Activated CD8-positive, alpha-beta T cell treated with anti-CD3 and anti-CD28 coated beads for 36 hours (primary cell): ENCODE data around the gene TP73. TPM values are rescaled to one million over a fixed set of nuclear protein-coding genes. Genes with fewer than 3 reads are reported as not detected.

Source experiments
- ATAC-seq: fragments of 200-7000 bp; cut with Tn5 transposase; one replicate; pipeline ENCODE4 v1.10.0; 2021; ENCODE audit warnings: mild to moderate bottlenecking, moderate library complexity
- CTCF ChIA-PET: fragments of 350-600 bp; sonication (Branson Sonifier 250); formaldehyde crosslinking; loops from one replicate; lab custom pipeline; 2021; ENCODE audit warnings: antibody characterized with exemption; lab: Charles Lee
- POLR2A ChIA-PET: fragments of 350-600 bp; sonication (Branson Sonifier 250); formaldehyde crosslinking; loops from one replicate; lab custom pipeline; 2021; ENCODE audit warnings: antibody characterized with exemption; lab: Charles Lee
- DNase-seq: peaks from one replicate; pipeline ENCODE4 v3.0.0-alpha.2; 2020
- H3K27ac Mint-ChIP-seq: one replicate; pipeline ENCODE4 v1.8.0; 2021; ENCODE audit warnings: mild to moderate bottlenecking, mixed read lengths
- H3K27me3 Mint-ChIP-seq: one replicate; pipeline ENCODE4 v1.8.0; 2021; ENCODE audit warnings: mixed read lengths
- H3K36me3 Mint-ChIP-seq: one replicate; pipeline ENCODE4 v1.8.0; 2021; ENCODE audit warnings: low read depth, mixed read lengths
- H3K4me1 Mint-ChIP-seq: one replicate; pipeline ENCODE4 v1.8.0; 2021; ENCODE audit warnings: low read depth, mixed read lengths
- H3K4me3 Mint-ChIP-seq: one replicate; pipeline ENCODE4 v1.8.0; 2021; ENCODE audit warnings: mild to moderate bottlenecking, moderate library complexity, mixed read lengths
- H3K9me3 Mint-ChIP-seq: one replicate; pipeline ENCODE4 v1.8.0; 2021; ENCODE audit warnings: mixed read lengths
- CTCF ChIP-seq: fragments of 200-600 bp; IDR thresholded peaks from one replicate; pipeline ENCODE4 v1.8.0; 2022; ENCODE audit warnings: antibody characterized with exemption, mild to moderate bottlenecking
- intact Hi-C: fragments of 100-400 bp; cut with micrococcal nuclease; formaldehyde crosslinking; loops from one replicate; pipeline ENCODE4 v1.10.0; 2022
- total RNA-seq, 2 experiments: library from RNA; stranded (reverse); gene quantifications; one replicate each; pipeline ENCODE4 v1.2.3, GENCODE V29; 2021

The TP73 gene
- total RNA-seq, 2 experiments from 2014 or later, result 0.60 to 0.68 TPM

- ATAC-seq (no peak), DNase-seq (no peak)
- Mint-ChIP-seq H3K9me3 (no peaks in the 10 kb centered on the region), H3K27ac (no peak overlapping the region), H3K4me1 (peaks cover 5% of the 10 kb centered on the region), H3K4me3 (no peak overlapping the region), H3K27me3 (peaks cover 24% of the 10 kb centered on the region), H3K36me3 (no peaks in the 10 kb centered on the region)
- intact Hi-C loops, result no loop called here
- ChIA-PET POLR2A (no interaction called here), CTCF (no interaction called here)
- no peak for TF ChIP-seq CTCF
Measured at GRCh38 chr1:3663999-3664699, 11.8 kb downstream of the TP73 start.

DNA sequence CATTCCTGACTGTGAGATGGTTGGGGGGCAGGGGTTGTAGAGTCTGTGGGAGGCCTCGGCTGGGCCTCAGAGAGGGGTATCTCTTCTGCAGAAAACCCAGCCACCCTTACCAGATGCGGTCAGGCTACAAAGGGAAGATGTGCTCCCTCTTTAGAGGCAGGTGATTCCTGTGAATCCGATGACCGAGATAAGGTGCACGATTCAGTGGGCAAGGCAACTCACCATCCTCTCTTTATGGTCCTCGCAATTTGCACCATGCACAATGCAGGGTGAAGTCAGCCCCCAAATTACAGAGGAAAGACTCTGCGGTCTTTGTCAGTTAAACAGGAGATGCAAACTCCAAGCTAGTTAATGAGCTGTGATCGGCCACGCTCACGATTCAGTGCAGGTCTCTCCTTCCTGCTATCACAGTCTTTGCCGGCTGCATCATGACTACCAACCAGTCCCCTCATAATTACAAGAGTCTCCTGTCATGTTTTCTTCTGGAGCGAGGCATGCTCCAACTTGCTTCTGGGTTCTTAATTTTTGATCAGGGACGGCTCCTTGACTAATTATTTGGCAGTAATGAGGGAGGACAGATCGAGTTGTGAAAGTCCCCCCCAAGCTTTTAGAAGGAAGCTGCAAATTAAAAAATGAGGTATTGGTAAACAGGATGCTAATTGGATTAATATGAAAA, 12.5 kb downstream of the TP73 start:
- CTCF ChIA-PET, result interaction anchor here (1.2 kb wide), 1 partner anchor 46 kb away, joined by 3 read pairs; no protein-coding TSS in a partner anchor
- intact Hi-C loops, result no loop called here
- ATAC-seq, result no peak
- Mint-ChIP-seq H3K36me3 (no peaks in the 10 kb centered on the region), H3K4me1 (peaks cover 5% of the 10 kb centered on the region), H3K9me3 (no peaks in the 10 kb centered on the region), H3K27me3 (peaks cover 25% of the 10 kb centered on the region), H3K27ac (no peak overlapping the region), H3K4me3 (no peak overlapping the region)
- no peak for TF ChIP-seq CTCF
- POLR2A ChIA-PET, result no interaction called here
- no peak for DNase-seq

GRCh38 chr1:3668148-3668547, 15.8 kb downstream of the TP73 start:
- ATAC-seq (no peak), DNase-seq (no peak)
- H3K4me3 Mint-ChIP-seq, result no peak overlapping the region
- CTCF ChIA-PET, result interaction anchor here (1.2 kb wide), 1 partner anchor 14 kb away, joined by 3 read pairs; no protein-coding TSS in a partner anchor
- TF ChIP-seq CTCF, result no peak
- POLR2A ChIA-PET, result interaction anchor here (0.9 kb wide), 1 partner anchor 70 kb away, joined by 3 read pairs; no protein-coding TSS in a partner anchor
- H3K9me3 Mint-ChIP-seq, result no peaks in the 10 kb centered on the region
- intact Hi-C loops, result no loop called here
- no peak overlapping the region for H3K27ac Mint-ChIP-seq
- H3K4me1 Mint-ChIP-seq, result no peaks in the 10 kb centered on the region
- peaks cover 18% of the 10 kb centered on the region for H3K27me3 Mint-ChIP-seq
- no peaks in the 10 kb centered on the region for H3K36me3 Mint-ChIP-seq

- ChIA-PET CTCF (interaction anchor here (1.2 kb wide), 1 partner anchor 15 kb away, joined by 3 read pairs; no protein-coding TSS in a partner anchor), POLR2A (interaction anchor here (0.9 kb wide), 1 partner anchor 71 kb away, joined by 3 read pairs; no protein-coding TSS in a partner anchor)
- Mint-ChIP-seq H3K9me3 (no peaks in the 10 kb centered on the region), H3K27me3 (peaks cover 18% of the 10 kb centered on the region), H3K36me3 (no peaks in the 10 kb centered on the region), H3K27ac (no peak overlapping the region), H3K4me1 (peaks cover 4% of the 10 kb centered on the region), H3K4me3 (no peak overlapping the region)
- intact Hi-C loops, result no loop called here
- DNase-seq (no peak), ATAC-seq (no peak)
- TF ChIP-seq CTCF, result no peak
Measured at GRCh38 chr1:3668585-3669300, 16.4 kb downstream of the TP73 start.
